GM18520 (cell line): ENCODE measurements around the gene SYF2.
"Not testable (repeated sequence)": the region's sequence is repeated elsewhere in the genome, so short reads cannot be mapped to it uniquely, and the experiment has no call there.

Experiments
- ATAC-seq: cut with Tn5 transposase; IDR thresholded peaks from one replicate; pipeline ENCODE4 v1.9.1; 2021; ENCODE audit not compliant: unreplicated experiment

The SYF2 gene

DNA sequence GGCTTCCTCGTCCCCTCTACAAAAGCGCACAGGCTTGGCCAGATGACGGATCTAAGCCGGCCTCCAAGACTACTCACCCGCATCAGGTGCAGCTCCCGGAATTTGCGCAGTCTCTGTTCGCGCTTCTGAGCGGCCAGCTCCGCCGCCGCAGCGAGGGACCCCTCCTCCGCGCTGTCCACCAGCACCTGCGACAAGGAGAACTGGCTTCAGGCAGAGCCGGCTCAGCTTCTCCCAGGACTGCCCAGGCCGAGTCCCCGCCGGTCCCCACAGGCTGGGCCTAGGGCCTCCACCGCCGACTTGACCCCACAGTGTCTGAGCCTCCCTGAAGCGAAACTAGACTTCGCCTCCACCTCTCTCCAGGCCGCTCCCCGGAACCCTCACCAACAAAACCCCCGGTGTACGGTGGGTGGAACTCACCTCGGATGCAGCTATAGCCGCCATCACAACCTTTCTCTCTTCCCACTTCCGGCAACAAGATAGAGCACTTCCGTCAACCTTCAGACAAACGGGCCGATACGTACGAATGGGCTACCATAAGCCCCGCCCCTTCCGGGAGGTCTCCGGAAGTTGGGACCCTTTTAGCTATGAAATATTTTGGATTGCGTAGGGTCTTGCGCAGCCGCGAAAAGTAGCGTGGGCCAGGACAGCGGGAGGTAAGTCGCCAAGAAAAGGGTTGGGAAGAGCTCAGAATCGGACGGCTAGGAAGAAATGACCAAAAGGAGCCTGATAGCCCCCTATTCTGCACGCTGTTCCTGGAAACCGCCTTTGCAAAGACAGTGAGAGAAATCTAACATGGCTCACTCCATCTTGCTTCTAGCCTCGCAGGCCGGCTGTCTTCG lies at the start of gene SYF2:
SYF2 (minus strand) TSS at position 476 of the 839 bp plus-strand sequence; CDS start at position 441, 35 bp downstream.
- peak; percentile 79 for ATAC-seq

DNA sequence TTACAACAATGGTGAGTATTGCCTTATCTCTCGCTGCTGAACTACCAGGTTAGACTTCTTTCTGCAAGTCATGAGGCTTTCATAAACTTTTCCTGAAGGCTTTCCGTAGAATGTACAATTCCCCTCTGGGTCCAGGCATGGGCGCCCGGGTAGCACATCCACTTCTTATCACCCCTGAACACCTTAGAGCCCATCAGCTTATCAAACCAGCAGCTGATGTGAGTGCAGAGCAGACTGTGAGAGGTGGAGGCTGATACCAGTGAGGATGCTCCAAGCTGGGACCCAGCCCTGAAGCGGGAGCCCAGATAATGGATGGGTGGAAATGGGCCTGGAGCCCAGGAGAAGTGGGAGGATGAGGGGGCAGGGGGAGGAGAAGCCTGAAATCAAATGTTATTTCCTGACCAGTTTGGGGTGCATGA lies 47.4 kb upstream of the SYF2 start:
- not testable (repeated sequence) for ATAC-seq

DNA sequence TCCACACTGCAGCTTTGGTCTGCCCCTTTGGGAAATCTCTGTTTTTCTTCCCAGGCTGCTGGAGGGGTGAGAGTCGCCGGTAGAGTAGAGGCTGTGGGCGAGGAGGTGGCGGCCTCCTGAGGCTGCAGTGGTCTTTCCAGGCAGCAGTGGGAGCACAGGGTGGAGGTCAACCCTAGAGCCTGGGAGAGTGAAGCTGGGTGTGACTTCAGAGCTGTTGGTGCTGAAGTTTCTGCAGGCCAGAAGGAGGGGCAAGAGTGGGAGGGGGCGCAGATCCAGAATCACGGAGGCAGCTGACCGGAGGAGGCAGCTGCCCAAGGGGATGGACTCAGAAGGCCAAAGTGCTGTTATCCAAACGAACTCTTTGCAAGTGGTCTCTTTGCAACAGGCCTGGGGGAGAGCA lies 46.5 kb upstream of the SYF2 start:
- ATAC-seq, result not testable (repeated sequence)

- ATAC-seq, result not testable (repeated sequence)
Measured at GRCh38 chr1:25278358-25278757, 46.1 kb upstream of the SYF2 start.

DNA sequence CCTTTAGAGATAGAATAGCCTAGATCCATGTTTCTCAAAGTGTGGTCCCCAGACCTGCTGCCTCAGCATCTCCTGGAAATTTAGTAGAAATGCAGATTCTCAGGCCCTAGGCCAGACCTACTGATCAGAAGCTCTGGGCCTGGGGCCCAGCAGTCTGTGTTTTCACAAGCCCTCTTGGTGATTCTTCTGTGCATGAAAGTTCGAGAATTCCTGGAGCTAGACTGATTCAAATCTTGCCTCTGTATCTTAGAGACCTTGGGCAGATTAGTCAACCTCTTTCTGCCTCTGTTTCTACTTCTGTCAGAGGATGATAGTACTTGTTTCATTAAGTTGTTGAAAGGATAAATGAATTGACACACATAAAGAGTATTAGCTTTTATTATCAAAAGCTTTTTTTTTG lies 45.0 kb upstream of the SYF2 start:
- ATAC-seq, result not testable (repeated sequence)

GRCh38 chr1:25275648-25276047 lies 43.3 kb upstream of the SYF2 start:
- not testable (repeated sequence) for ATAC-seq

DNA sequence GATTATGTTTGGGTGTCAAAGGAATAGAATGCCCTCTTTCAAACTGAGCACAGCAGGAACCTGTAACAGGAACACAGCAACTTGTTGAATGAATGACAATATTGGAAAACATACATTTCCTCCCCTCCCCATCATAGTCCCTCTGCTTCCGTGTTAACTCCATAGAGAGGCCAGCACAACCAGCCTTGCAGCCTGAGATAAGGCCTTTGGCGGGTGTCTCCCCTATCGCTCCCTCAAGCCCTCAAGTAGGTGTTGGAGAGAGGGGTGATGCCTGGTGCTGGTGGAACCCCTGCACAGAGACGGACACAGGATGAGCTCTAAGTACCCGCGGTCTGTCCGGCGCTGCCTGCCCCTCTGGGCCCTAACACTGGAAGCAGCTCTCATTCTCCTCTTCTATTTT lies 39.9 kb upstream of the SYF2 start, which contains the start of gene RHD:
RHD (plus strand) TSS at position 272 of the 400 bp plus-strand sequence; CDS start at position 311, 39 bp downstream.
- ATAC-seq, result not testable (repeated sequence)

DNA sequence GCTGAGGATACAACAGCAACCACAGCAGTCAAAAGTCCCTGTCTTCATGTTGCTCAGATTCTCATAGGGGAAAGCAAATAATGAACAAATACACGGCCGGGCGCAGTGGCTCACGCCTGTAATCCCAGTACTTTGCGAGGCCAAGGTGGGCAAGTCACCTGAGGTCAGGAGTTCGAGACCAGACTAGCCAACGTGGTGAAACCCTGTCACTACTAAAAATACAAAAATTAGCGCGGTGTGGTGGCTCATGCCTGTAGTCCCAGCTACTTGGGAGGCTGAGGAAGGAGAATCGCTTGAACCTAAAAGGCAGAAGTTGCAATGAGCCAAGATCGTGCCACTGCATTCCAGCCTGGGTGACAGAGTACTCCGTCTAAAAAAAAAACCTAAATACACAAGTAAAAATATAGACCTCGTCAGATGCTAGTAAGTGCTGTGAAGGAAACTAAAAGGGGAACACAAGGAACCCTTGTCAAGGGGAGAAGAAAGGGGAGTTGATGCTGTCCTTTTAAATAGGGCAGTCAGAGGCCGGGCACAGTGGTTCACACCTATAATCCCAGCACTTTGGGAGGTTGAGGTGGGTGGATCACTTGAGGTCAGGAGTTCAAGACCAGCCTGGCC lies 36.0 kb upstream of the SYF2 start:
- not testable (repeated sequence) for ATAC-seq

- ATAC-seq, result peak; percentile 67
Measured at GRCh38 chr1:25267288-25268142, 35.2 kb upstream of the SYF2 start.

- ATAC-seq, result not testable (repeated sequence)
Measured at GRCh38 chr1:25266554-25267287, 34.4 kb upstream of the SYF2 start.

DNA sequence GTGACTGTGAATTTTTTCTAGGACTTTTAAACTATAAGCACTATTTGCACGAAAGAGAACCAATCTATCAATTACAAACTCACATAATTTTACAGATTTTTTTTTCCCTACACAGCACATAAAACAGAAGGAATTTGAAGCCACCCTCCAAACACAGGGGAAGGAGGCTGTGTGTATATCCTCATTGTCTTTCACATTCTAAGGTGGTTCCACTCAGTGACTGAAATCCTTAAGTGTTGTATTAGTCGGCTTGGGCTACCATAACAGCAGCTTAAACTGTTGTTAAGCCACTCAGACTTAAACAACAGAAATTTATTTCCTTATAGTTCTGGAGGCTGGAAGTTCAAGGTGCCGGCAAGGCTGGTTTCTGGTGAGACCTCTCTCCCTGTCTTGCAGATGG lies 28.0 kb upstream of the SYF2 start:
- ATAC-seq, result not testable (repeated sequence)

- ATAC-seq, result not testable (repeated sequence)
Measured at GRCh38 chr1:25259813-25260212, 27.5 kb upstream of the SYF2 start.

GRCh38 chr1:25257196-25257595 lies 24.9 kb upstream of the SYF2 start:
- no peak for ATAC-seq

- no peak for ATAC-seq
Measured at GRCh38 chr1:25256578-25256965, 24.3 kb upstream of the SYF2 start.

GRCh38 chr1:25255706-25256577 lies 23.6 kb upstream of the SYF2 start:
- no peak for ATAC-seq

GRCh38 chr1:25253911-25254310 lies 21.6 kb upstream of the SYF2 start:
- no peak for ATAC-seq

DNA sequence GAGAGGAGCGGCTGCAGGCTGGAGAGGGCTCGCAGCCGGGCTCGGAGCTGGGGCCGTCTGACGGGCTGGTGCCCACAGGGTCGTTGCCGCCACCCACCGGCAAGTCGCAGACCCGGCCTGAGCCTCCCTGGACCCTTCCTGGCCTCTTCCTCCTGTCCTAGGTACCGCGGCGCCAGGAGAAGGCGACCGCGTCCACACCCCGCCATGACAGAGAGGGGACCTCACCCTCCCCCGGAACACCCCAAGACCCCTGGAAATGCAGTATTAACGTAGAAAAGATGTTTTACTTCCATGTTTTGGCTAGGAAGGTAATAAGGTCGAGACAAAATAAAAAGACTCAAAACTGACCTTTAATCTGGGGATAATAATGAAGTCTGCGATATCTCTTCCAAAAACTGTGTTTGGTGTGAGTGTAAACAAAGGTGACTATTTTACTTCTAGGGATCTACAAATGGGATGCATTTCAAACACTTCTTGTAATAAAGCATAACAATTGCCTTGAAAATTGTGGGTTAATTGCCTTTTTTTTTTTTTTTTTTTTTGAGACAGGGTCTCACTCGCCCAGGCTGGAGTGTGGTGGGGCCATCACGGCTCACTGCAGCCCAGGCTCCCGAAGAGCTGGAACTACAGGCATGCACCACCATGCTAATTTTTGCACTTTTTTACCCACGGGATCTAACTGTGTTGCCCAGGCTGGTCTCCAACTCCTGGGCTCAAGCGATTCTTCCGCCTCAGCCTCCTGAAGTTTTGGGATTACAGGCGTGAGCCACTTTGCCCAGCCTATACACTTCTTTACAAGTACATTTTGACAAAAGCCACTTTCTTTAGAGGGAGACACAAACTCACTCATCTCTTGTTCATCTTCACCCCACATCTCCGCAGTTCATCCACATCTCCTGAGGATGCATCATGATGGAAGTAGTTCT lies 15.8 kb upstream of the SYF2 start:
- no peak for ATAC-seq

- peak; percentile 70 for ATAC-seq
Measured at GRCh38 chr1:25247024-25247828, 14.9 kb upstream of the SYF2 start, which contains the start of gene RSRP1. Gene RSRP1, minus strand, starts transcription at chr1:25247454. Its CDS starts 491 bp downstream, at chr1:25246963.
